ENCODE results near the gene ARL17B.
"Not testable (repeated sequence)": the region's sequence is repeated elsewhere in the genome, so short reads cannot be mapped to it uniquely, and the experiment has no call there.

The ARL17B gene

DNA sequence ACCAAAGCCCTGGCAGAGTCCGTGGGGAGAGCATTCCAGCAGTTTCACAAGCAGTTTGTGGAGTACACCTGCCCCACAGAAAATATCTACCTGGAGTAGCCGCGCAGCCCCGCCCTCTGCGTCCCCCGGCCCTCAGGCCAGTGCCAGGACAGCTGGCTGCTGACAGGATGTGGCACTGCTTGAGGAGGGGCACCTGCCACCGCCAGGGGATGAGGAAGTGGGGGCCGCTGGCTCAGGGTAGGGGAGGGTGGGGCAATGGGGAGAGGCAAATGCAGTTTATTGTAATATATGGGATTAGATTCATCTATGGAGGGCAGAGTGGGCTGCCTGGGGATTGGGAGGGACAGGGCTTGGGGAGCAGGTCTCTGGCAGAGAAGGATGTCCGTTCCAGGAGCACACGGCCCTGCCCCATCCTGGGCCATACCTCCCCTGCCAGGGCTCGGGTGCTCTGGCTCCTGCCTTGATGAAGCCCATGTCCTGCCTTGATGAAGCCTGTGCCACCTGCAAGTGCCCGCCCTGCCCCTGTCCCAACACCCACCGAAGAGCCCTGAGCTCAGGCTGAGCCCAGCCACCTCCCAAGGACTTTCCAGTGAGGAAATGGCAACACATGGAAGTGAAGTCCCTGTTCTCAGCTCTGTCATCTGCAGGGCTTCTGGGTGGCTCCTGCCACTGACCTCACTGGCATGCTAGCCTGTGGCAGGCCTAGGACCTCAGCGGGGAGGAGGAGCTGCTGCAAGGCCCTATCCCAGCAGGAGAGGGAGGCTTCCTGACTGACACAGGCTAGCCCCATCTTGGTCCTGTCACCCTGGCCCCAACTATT is 116.4 kb downstream of the ARL17B start:
- DNase-seq = not testable (repeated sequence)

DNA sequence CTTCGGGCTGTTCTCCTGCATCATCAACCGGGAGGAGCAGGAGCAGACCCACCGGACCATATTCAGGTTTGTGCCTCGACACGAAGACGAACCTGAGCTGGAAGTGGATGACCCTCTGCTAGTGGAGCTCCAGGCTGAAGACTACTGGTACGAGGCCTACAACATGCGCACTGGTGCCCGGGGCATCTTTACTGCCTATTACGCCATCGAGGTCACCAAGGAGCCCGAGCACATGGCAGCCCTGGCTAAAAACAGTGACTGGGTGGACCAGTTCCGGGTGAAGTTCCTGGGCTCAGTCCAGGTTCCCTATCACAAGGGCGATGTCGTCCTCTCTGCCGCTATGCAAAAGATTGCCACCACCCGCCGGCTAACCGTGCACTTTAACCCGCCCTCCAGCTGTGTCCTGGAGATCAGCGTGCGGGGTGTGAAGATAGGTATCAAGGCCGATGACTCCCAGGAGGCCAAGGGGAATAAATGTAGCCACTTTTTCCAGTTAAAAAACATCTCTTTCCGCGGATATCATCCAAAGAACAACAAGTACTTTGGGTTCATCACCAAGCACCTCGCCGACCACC is 117.1 kb downstream of the ARL17B start:
- DNase-seq = not testable (repeated sequence)

DNA sequence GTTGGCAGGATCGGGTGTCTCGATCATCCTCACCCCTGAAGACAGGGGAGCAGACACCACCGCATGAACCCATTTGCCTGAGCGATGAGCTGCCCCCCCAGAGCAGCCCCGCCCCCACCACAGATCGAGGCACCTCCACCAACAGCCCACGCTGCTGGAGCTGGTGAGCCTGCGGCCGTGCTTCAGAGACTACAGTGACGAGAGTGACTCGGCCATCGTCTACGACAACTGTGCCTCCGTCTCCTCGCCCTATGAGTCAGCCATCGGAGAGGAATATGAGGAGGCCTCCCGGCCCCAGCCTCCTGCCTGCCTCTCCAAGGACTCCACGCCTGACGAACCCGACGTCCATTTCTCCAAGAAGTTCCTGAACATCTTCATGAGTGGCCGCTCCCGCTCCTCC is 117.6 kb downstream of the ARL17B start:
- DNase-seq = not testable (repeated sequence)

DNA sequence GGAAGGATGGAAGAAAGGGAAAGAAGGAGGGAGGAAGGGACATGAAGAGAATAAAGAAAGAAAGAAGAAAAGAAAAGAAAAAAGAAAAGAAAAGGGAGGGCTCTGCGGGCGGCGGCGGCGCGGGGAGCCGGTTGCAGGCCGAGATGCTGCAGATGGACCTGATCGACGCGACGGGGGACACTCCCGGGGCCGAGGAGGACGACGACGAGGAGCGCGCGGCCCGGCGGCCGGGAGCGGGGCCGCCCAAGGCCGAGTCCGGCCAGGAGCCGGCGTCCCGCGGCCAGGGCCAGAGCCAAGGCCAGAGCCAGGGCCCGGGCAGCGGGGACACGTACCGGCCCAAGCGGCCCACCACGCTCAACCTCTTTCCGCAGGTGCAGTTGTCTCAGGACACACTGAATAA is 118.1 kb downstream of the ARL17B start:
- DNase-seq = not testable (repeated sequence)

DNA sequence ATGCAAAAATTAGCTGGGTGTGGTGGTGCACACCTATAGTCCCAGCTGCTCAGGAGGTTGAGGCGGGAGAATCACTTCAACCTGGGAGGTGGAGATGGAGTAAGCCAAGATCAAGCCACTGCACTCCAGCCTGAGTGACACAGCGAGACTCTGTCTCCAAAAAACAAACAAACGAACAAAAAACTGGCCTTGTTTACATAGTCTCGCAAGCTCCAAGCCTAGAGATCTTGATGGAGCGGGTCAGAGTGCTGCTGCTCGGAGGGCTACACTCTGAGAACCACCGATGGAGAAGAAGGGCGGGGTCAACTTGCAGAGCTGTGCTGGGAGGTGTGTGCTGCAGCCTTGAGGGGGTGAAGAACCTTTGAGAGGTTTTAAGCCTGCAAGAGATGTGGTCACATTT is 130.2 kb downstream of the ARL17B start:
- not testable (repeated sequence) for DNase-seq

DNA sequence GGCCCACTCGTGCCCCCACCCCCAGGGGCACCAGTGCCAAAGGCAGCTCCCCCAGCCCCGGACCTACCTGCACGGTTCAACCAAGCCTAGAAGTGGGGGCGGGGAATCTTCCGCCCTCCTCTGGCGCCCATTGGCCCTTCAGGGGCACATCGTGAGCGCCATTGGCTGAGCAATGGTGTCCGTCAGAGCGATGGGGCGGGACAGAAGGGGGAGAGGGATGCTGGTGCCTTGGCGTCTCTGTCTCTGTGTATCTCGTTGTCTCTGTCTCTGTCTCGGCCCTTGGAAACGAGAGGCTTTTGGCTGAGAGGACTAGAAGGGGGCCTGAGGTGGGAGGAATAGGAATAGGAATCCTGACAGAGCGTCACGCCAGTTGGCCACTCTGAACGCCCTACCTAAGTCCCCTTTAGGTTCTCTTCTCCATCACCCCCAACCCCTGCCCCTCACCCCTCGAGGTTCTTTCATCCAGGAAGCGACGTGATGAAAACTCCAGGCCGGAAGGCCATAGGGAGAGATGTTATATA is 136.2 kb downstream of the ARL17B start:
- peak; percentile 31 for DNase-seq

DNA sequence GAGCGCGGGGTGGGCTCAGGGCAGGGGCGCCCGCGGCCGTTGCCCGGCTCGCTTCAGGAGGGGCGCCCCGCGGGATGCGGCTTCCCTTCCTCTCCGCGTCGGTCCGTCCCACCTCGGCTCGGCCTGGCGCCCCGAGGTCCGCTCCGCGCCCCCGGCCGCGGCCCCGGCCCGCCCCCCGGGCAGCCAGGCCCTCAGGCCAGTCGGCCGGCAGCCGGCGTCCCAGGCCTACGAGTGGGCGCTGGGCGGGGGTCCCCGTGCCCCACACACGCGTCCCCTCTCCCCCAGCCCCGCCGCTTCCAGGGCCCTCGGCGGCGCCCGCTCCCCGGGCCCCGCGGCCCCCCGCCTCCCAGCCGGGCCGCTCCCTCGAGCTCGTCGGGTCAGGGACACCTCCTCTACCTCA is 136.7 kb downstream of the ARL17B start:
- not testable (repeated sequence) for DNase-seq
